Thoracic aorta (tissue), 2 donors: ENCODE measurements around the gene CFB. TPM values are rescaled to one million over a fixed set of nuclear protein-coding genes. Genes with fewer than 3 reads are reported as not detected.
"Not testable (repeated sequence)": the region's sequence is repeated elsewhere in the genome, so short reads cannot be mapped to it uniquely, and the experiment has no call there.

Source experiments
- ATAC-seq: fragments of 150-250 bp; one replicate; pipeline ENCODE4 v1.8.0; 2017; ENCODE audit warnings: low read depth; ENCODE audit not compliant: insufficient number of reproducible peaks, low FRiP score
- DNase-seq: peaks from one replicate; pipeline ENCODE4 v3.0.0-alpha.2; 2020; ENCODE audit warnings: low spot score
- H3K27ac ChIP-seq, 2 donors: fragments of 200-600 bp; sonication (generic); 1 replicate in 1 of 2; 2 replicates in 1 of 2; pipeline ENCODE4 v1.5.1; 2016; ENCODE audit warnings: mild to moderate bottlenecking in 2 of 2, moderate library complexity in 2 of 2
- H3K27me3 ChIP-seq: fragments of 200-600 bp; sonication (generic); replicated peaks from 2 replicates; pipeline ENCODE4 v1.6.0; 2016; ENCODE audit warnings: mild to moderate bottlenecking; ENCODE audit not compliant: insufficient read depth
- H3K36me3 ChIP-seq: fragments of 200-600 bp; sonication (generic); one replicate; pipeline ENCODE4 v1.5.1; 2016
- H3K4me1 ChIP-seq, 2 donors: fragments of 200-600 bp; sonication (generic); 1 replicate in 1 of 2; 2 replicates in 1 of 2; pipeline versions ENCODE4 v1.5.1 to v1.6.0; 2016; ENCODE audit warnings: low read depth in 2 of 2, mild to moderate bottlenecking in 1 of 2; ENCODE audit not compliant: control insufficient read depth in 1 of 2
- H3K4me3 ChIP-seq: fragments of 200-600 bp; sonication (generic); 2 replicates; pipeline ENCODE4 v1.5.1; 2016; ENCODE audit warnings: mild to moderate bottlenecking
- H3K9me3 ChIP-seq: fragments of 200-600 bp; sonication (generic); 2 replicates; pipeline ENCODE4 v1.5.1; 2016
- CTCF ChIP-seq: fragments of 200-600 bp; sonication (generic); IDR thresholded peaks from one replicate; pipeline ENCODE4 v1.5.1; 2019; ENCODE audit warnings: antibody characterized with exemption
- total RNA-seq, 2 donors: library from RNA; depleted of rRNA; stranded (reverse); fragments of >200 nt; gene quantifications; one replicate each; pipeline versions ENCODE4 v1.1.0 to v1.2.3, GENCODE V29; 2016

Gene CFB
- total RNA-seq, 2 donors from 2014 or later: 55.2 to 142 TPM

- DNase-seq (no peak), ATAC-seq (no peak)
- H3K9me3 ChIP-seq: no peaks in the 10 kb centered on the region
- H3K4me1 ChIP-seq: peaks cover 14 to 16% of the 10 kb centered on the region in 2 donors
- H3K36me3 ChIP-seq: no peaks in the 10 kb centered on the region
- TF ChIP-seq CTCF: no peak
- no peaks in the 10 kb centered on the region for H3K27me3 ChIP-seq
- H3K4me3 ChIP-seq: no peak overlapping the region
- no peak overlapping the region for H3K27ac ChIP-seq
Observed at GRCh38 chr6:31907158-31907813, 38.6 kb upstream of the CFB start.

- H3K27ac ChIP-seq, H3K36me3 ChIP-seq, DNase-seq, H3K27me3 ChIP-seq, ATAC-seq, H3K4me1 ChIP-seq, H3K4me3 ChIP-seq, H3K9me3 ChIP-seq: not testable (repeated sequence)
Observed at GRCh38 chr6:31908255-31908654, 37.6 kb upstream of the CFB start.

GRCh38 chr6:31908791-31909190, 37.1 kb upstream of the CFB start:
- DNase-seq (no peak), ATAC-seq (no peak)
- Histone ChIP-seq H3K4me3 (no peak overlapping the region), H3K27ac (no peak overlapping the region), H3K36me3 (no peaks in the 10 kb centered on the region), H3K9me3 (no peaks in the 10 kb centered on the region), H3K4me1 (peaks cover 1 to 8% of the 10 kb centered on the region in 2 donors), H3K27me3 (no peaks in the 10 kb centered on the region)
- TF ChIP-seq CTCF: no peak

- H3K27me3 ChIP-seq, DNase-seq, H3K36me3 ChIP-seq, H3K9me3 ChIP-seq, H3K27ac ChIP-seq, ATAC-seq, H3K4me1 ChIP-seq, H3K4me3 ChIP-seq: not testable (repeated sequence)
Observed at GRCh38 chr6:31909298-31909697, 36.6 kb upstream of the CFB start.

GRCh38 chr6:31911826-31912585, 33.9 kb upstream of the CFB start:
- peaks cover 0 to 8% of the 10 kb centered on the region in 2 donors for H3K4me1 ChIP-seq
- H3K9me3 ChIP-seq: no peaks in the 10 kb centered on the region
- no peak overlapping the region for H3K27ac ChIP-seq
- DNase-seq (no peak), ATAC-seq (no peak)
- no peak overlapping the region for H3K4me3 ChIP-seq
- H3K27me3 ChIP-seq: no peaks in the 10 kb centered on the region
- no peak for TF ChIP-seq CTCF
- H3K36me3 ChIP-seq: no peaks in the 10 kb centered on the region

- ATAC-seq: no peak
- Histone ChIP-seq H3K36me3 (no peaks in the 10 kb centered on the region), H3K9me3 (no peaks in the 10 kb centered on the region), H3K4me3 (no peak overlapping the region), H3K4me1 (peaks cover 0 to 8% of the 10 kb centered on the region in 2 donors), H3K27ac (no peak overlapping the region), H3K27me3 (no peaks in the 10 kb centered on the region)
- no peak for TF ChIP-seq CTCF
- no peak for DNase-seq
Observed at GRCh38 chr6:31915351-31915750, 30.5 kb upstream of the CFB start.
